Measurements from ENCODE around the gene GAS7. TPM values are rescaled to one million over a fixed set of nuclear protein-coding genes. Genes with fewer than 3 reads are reported as not detected.

Gene GAS7
- total RNA-seq, 2 donors from 2014 or later = 69.0 to 70.8 TPM

- no peaks in the 10 kb centered on the region for H3K4me1 ChIP-seq (ENCODE audit: control insufficient read depth in 1 of 2, low read depth in 2 of 2)
- no peaks in the 10 kb centered on the region for H3K36me3 ChIP-seq
- H3K9me3 ChIP-seq = no peaks in the 10 kb centered on the region
- no peak for TF ChIP-seq CTCF (IDR thresholded peaks at IDR 0.05)
- H3K4me3 ChIP-seq = no peak overlapping the region
- DNase-seq (ENCODE audit: low spot score) (no peak), ATAC-seq (ENCODE audit: insufficient number of reproducible peaks, low FRiP score, low read depth) (no peak)
- H3K27me3 ChIP-seq (replicated peaks; ENCODE audit: insufficient read depth) = no peaks in the 10 kb centered on the region
- H3K27ac ChIP-seq = no peak overlapping the region
Measured at GRCh38 chr17:10155371-10156076, 42.9 kb downstream of the GAS7 start.

- Histone ChIP-seq H3K4me1 (ENCODE audit: control insufficient read depth in 1 of 2, low read depth in 2 of 2) (peaks cover 0 to 9% of the 10 kb centered on the region in 2 donors), H3K4me3 (no peak overlapping the region), H3K9me3 (no peaks in the 10 kb centered on the region), H3K27ac (no peak overlapping the region), H3K36me3 (no peaks in the 10 kb centered on the region), H3K27me3 (replicated peaks; ENCODE audit: insufficient read depth) (no peaks in the 10 kb centered on the region)
- ATAC-seq (ENCODE audit: insufficient number of reproducible peaks, low FRiP score, low read depth) = no peak
- no peak for TF ChIP-seq CTCF (IDR thresholded peaks at IDR 0.05)
- DNase-seq (ENCODE audit: low spot score) = no peak
Measured at GRCh38 chr17:10151667-10152496, 46.5 kb downstream of the GAS7 start.

- no peak for ATAC-seq (ENCODE audit: insufficient number of reproducible peaks, low FRiP score, low read depth)
- no peak overlapping the region for H3K4me3 ChIP-seq
- no peak overlapping the region for H3K27ac ChIP-seq
- H3K36me3 ChIP-seq = no peaks in the 10 kb centered on the region
- H3K27me3 ChIP-seq (replicated peaks; ENCODE audit: insufficient read depth) = no peaks in the 10 kb centered on the region
- no peaks in the 10 kb centered on the region for H3K9me3 ChIP-seq
- peaks cover 0 to 9% of the 10 kb centered on the region in 2 donors for H3K4me1 ChIP-seq (ENCODE audit: control insufficient read depth in 1 of 2, low read depth in 2 of 2)
- DNase-seq (ENCODE audit: low spot score) = no peak
- no peak for TF ChIP-seq CTCF (IDR thresholded peaks at IDR 0.05)
Measured at GRCh38 chr17:10149573-10150399, 48.6 kb downstream of the GAS7 start.

GRCh38 chr17:10147761-10148415, 50.5 kb downstream of the GAS7 start:
- Histone ChIP-seq H3K4me3 (no peak overlapping the region), H3K4me1 (ENCODE audit: control insufficient read depth in 1 of 2, low read depth in 2 of 2) (peaks cover 0 to 9% of the 10 kb centered on the region in 2 donors), H3K36me3 (no peaks in the 10 kb centered on the region), H3K27ac (no peak overlapping the region), H3K27me3 (replicated peaks; ENCODE audit: insufficient read depth) (no peaks in the 10 kb centered on the region), H3K9me3 (no peaks in the 10 kb centered on the region)
- TF ChIP-seq CTCF (IDR thresholded peaks at IDR 0.05) = no peak
- DNase-seq (ENCODE audit: low spot score) = no peak
- no peak for ATAC-seq (ENCODE audit: insufficient number of reproducible peaks, low FRiP score, low read depth)

Measured in thoracic aorta (tissue), 2 donors.